WTC11 (cell line): ENCODE measurements around the gene PROX2.

ENCODE experiments used
- CTCF ChIP-seq: fragments of 200-600 bp; IDR thresholded peaks from 2 replicates; pipeline ENCODE4 v1.8.0; 2022; ENCODE audit warnings: antibody characterized with exemption
- FOXP1 ChIP-seq: sonication (generic); formaldehyde crosslinking; IDR thresholded peaks from 2 replicates; pipeline ENCODE4 v1.8.0; 2022; ENCODE audit warnings: missing genetic modification reagents, mild to moderate bottlenecking, moderate library complexity, borderline replicate concordance
- JUN ChIP-seq: sonication (generic); formaldehyde crosslinking; IDR thresholded peaks from 2 replicates; pipeline ENCODE4 v1.8.0; 2023; ENCODE audit warnings: mild to moderate bottlenecking, missing genetic modification reagents
- PRDM15 ChIP-seq: sonication (generic); formaldehyde crosslinking; IDR thresholded peaks from 2 replicates; pipeline ENCODE4 v1.8.0; 2022; ENCODE audit warnings: missing genetic modification reagents
- TF ChIP-seq, protein P1 (sequence below): sonication (generic); formaldehyde crosslinking; IDR thresholded peaks from 2 replicates; pipeline ENCODE4 v1.8.0; 2023; ENCODE audit warnings: missing genetic modification reagents
- TF ChIP-seq, protein P2 (sequence below): sonication (generic); formaldehyde crosslinking; IDR thresholded peaks from 2 replicates; pipeline ENCODE4 v1.8.1; 2022; ENCODE audit warnings: low read depth, missing genetic modification reagents, borderline replicate concordance

GRCh38 chr14:74888164-74889158, 12.5 kb upstream of the PROX2 start:
- no peak for TF ChIP-seq CTCF
- TF ChIP-seq JUN (CRISPR knock-in tag): no peak
- TF ChIP-seq, protein P1, sequence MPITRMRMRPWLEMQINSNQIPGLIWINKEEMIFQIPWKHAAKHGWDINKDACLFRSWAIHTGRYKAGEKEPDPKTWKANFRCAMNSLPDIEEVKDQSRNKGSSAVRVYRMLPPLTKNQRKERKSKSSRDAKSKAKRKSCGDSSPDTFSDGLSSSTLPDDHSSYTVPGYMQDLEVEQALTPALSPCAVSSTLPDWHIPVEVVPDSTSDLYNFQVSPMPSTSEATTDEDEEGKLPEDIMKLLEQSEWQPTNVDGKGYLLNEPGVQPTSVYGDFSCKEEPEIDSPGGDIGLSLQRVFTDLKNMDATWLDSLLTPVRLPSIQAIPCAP: no peak
- TF ChIP-seq, protein P2, sequence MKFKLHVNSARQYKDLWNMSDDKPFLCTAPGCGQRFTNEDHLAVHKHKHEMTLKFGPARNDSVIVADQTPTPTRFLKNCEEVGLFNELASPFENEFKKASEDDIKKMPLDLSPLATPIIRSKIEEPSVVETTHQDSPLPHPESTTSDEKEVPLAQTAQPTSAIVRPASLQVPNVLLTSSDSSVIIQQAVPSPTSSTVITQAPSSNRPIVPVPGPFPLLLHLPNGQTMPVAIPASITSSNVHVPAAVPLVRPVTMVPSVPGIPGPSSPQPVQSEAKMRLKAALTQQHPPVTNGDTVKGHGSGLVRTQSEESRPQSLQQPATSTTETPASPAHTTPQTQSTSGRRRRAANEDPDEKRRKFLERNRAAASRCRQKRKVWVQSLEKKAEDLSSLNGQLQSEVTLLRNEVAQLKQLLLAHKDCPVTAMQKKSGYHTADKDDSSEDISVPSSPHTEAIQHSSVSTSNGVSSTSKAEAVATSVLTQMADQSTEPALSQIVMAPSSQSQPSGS (CRISPR knock-in tag): no peak
- TF ChIP-seq PRDM15: no peak
- no peak for TF ChIP-seq FOXP1 (CRISPR knock-in tag)
